Upper lobe of left lung (tissue), 6 donors: Measurements from ENCODE around the gene TEDC1. TPM values are rescaled to one million over a fixed set of nuclear protein-coding genes. Genes with fewer than 3 reads are reported as not detected.

Experiments
- ATAC-seq, 2 donors: fragments of 200-7000 bp; cut with Tn5 transposase; one replicate each; pipeline ENCODE4 v1.9.1; 2022; ENCODE audit warnings: mild to moderate bottlenecking in 2 of 2, moderate library complexity in 2 of 2; ENCODE audit not compliant: low FRiP score in 2 of 2
- DNase-seq, 2 donors: peaks; one replicate each; pipeline ENCODE4 v3.0.0-alpha.2; 2019 to 2020
- H3K27ac ChIP-seq, 4 donors: fragments of 200-600 bp; sonication (generic); one replicate each; pipeline ENCODE4 v1.5.1; 2016 to 2019
- H3K27me3 ChIP-seq, 4 donors: fragments of 200-600 bp; sonication (generic); one replicate each; pipeline ENCODE4 v1.5.1; 2017 to 2019
- H3K36me3 ChIP-seq, 4 donors: fragments of 200-600 bp; sonication (generic); one replicate each; pipeline ENCODE4 v1.5.1; 2016 to 2019
- H3K4me1 ChIP-seq, 4 donors: fragments of 200-600 bp; sonication (generic); one replicate each; pipeline ENCODE4 v1.5.1; 2018 to 2019
- H3K4me3 ChIP-seq, 4 donors: fragments of 200-600 bp; sonication (generic); one replicate each; pipeline ENCODE4 v1.5.1; 2017 to 2019; ENCODE audit warnings: mild to moderate bottlenecking in 2 of 4, moderate library complexity in 1 of 4
- H3K9me3 ChIP-seq, 4 donors: fragments of 200-600 bp; sonication (generic); one replicate each; pipeline ENCODE4 v1.5.1; 2018 to 2019
- EP300 ChIP-seq, 4 donors: sonication (generic); formaldehyde crosslinking; IDR thresholded peaks; one replicate each; pipeline ENCODE4 v1.5.1; 2017; ENCODE audit warnings: antibody characterized with exemption in 4 of 4, control low read depth in 2 of 4
- POLR2A ChIP-seq, 4 donors: fragments of 450-650 bp; IDR thresholded peaks; one replicate each; pipeline ENCODE4 v1.5.1; 2016 to 2017; ENCODE audit warnings: antibody characterized with exemption in 4 of 4, mild to moderate bottlenecking in 2 of 4
- POLR2AphosphoS5 ChIP-seq, 2 donors: sonication (generic); formaldehyde crosslinking; IDR thresholded peaks; one replicate each; pipeline ENCODE4 v1.5.1; 2017; ENCODE audit warnings: antibody characterized with exemption in 2 of 2
- WGBS, 2 donors: methylation state at CpG; one replicate each; pipeline ENCODE4 v1.1.5; 2017 to 2018; 5-methylcytosine and 5-hydroxymethylcytosine counted together
- total RNA-seq, 6 donors: library from RNA; depleted of rRNA in 4 of 6; stranded (reverse); fragments of >200 nt in 4 of 6; gene quantifications; one replicate each; pipeline versions ENCODE4 v1.1.0 to v1.2.1, GENCODE V29; 2016 to 2021
- TF ChIP-seq, protein P1 (sequence below), 6 experiments: fragments of 450-650 bp in 4 of 6; fragments of 200-600 bp in 2 of 6; sonication (generic) in 2 of 6; IDR thresholded peaks; one replicate each; pipeline ENCODE4 v1.5.1; 2016 to 2019; ENCODE audit warnings: antibody characterized with exemption in 6 of 6
- donor health status: DM: no; HTN: no; CAD: no; lungs with moderate emphysema.
- donor health status: DM: no; HTN: yes; CAD: no; lungs with severe emphysema.

TEDC1 gene
- total RNA-seq, 6 donors from 2014 or later, result 13.8 to 38.5 (median 17.4) TPM

DNA sequence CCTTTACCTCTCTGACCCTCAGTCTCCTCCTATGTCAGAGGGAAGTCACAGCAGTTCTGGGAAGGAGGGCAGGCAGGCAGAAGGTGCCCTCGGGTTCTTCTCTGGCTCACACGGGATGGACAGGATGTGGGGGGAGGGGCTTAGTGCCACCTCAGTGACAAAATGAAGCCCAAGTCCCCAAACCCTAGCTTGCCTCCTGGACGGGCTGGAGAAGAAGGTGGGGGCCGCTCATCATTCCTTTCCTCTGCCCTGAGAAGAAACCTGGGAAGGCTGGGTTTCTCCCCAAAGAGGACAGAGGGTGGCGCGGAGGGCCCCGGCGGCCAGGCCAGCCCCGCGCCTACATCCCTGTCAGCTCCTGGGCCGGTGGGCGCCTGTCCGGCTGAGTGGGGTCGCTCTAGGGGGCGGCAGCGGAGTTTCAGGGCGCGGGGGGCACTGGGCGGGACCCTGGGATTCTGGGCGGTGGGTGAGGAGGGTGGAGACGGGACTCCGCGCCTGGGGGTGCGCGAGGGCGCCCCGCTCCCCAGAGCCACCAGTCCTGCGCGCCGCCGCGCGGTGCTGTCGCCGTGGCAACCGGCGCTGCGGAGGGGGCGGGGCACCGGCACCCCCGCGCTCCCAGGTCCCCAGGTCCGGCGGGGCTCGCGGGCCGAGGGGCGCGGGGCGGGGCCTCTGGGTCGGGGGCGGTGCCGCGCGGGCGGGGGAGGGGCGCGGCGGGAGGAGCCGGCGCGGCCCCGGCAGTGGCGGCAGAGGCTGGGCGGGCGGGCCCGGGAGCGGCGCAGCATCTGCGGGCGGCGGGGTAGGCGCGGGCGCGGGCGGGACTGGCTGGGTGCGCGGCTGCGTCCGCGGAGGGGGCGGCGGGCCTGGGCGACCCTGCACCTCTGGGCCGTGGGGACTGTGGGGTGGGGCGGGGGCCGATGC, 35.1 kb downstream of the TEDC1 start, which contains the start of gene TMEM121:
TMEM121 (plus strand) TSS at position 723 of the 915 bp plus-strand sequence. CDS start 2,252 bp downstream, outside the sequence.
- H3K4me3 ChIP-seq, result peak within 1 kb of the TSS; percentile 31 to 80 (median 53)
- H3K27ac ChIP-seq, result peak within 1 kb of the TSS in 2 of 4 donors; percentile 55 to 64
- 0 to 4% methylated on average over 3 to 18 of the region's 88 CpGs for WGBS, 2 donors
- DNase-seq (peak in 1 of 2 donors; percentile 90), ATAC-seq (peak in 1 of 2 donors; percentile 18)
- TF ChIP-seq POLR2AphosphoS5 (IDR thresholded peaks at IDR 0.05) (no peak), EP300 (IDR thresholded peaks at IDR 0.05) (no peak), POLR2A (IDR thresholded peaks at IDR 0.05) (no peak)
- TF ChIP-seq, protein P1, sequence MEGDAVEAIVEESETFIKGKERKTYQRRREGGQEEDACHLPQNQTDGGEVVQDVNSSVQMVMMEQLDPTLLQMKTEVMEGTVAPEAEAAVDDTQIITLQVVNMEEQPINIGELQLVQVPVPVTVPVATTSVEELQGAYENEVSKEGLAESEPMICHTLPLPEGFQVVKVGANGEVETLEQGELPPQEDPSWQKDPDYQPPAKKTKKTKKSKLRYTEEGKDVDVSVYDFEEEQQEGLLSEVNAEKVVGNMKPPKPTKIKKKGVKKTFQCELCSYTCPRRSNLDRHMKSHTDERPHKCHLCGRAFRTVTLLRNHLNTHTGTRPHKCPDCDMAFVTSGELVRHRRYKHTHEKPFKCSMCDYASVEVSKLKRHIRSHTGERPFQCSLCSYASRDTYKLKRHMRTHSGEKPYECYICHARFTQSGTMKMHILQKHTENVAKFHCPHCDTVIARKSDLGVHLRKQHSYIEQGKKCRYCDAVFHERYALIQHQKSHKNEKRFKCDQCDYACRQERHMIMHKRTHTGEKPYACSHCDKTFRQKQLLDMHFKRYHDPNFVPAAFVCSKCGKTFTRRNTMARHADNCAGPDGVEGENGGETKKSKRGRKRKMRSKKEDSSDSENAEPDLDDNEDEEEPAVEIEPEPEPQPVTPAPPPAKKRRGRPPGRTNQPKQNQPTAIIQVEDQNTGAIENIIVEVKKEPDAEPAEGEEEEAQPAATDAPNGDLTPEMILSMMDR (IDR thresholded peaks at IDR 0.05), result no peak
- H3K4me1 ChIP-seq, result peaks cover 34 to 47% (median 38%) of the 10 kb centered on the region in 4 donors
- H3K27me3 ChIP-seq, result peaks cover 0 to 35% (median 19%) of the 10 kb centered on the region in 4 donors
- no peaks in the 10 kb centered on the region for H3K36me3 ChIP-seq
- H3K9me3 ChIP-seq, result no peaks in the 10 kb centered on the region

DNA sequence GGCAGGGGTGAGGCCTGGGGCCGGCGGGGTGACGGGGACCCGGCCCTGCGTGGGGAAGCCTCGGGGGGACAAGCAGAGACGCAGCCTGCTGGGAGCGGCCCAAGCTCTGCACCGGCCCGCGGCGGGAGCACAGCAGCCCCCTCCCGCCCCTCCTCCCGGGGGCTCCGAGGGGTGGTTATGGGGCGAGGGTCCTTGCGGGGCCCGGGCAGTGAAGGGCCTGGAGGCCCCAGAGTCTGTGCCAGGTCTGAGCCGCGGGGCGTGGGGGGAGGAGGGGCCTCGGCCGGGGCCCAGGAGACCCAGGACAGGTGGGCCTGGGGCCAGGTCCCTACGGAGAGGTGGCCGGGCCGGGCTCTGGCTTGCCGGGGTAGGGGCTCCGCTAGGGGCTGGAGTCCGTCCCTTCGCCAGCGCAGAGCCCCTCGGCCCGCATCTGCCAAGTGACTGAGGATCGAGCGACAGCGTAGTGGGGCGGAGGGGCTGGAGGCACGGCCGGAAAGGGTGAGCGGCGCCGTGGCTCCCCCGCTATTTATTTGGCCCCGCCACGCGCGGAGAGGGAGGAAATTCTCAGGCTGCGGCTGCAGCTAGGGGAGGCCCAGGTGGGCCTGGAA, 35.8 kb downstream of the TEDC1 start:
- Histone ChIP-seq H3K27ac (peak overlapping the region in 2 of 4 donors; percentile 4 to 55), H3K9me3 (no peaks in the 10 kb centered on the region), H3K4me3 (peak overlapping the region; percentile 31 to 80 (median 53)), H3K36me3 (no peaks in the 10 kb centered on the region), H3K4me1 (peaks cover 34 to 47% (median 38%) of the 10 kb centered on the region in 4 donors), H3K27me3 (peaks cover 0 to 35% (median 19%) of the 10 kb centered on the region in 4 donors)
- TF ChIP-seq EP300 (IDR thresholded peaks at IDR 0.05) (no peak), POLR2AphosphoS5 (IDR thresholded peaks at IDR 0.05) (no peak), POLR2A (IDR thresholded peaks at IDR 0.05) (no peak)
- TF ChIP-seq, protein P1 (IDR thresholded peaks at IDR 0.05), result no peak
- 4 to 10% methylated on average over 8 to 20 of the region's 48 CpGs for WGBS, 2 donors
- ATAC-seq (peak in 1 of 2 donors; percentile 3), DNase-seq (peak in 1 of 2 donors; percentile 87)

DNA sequence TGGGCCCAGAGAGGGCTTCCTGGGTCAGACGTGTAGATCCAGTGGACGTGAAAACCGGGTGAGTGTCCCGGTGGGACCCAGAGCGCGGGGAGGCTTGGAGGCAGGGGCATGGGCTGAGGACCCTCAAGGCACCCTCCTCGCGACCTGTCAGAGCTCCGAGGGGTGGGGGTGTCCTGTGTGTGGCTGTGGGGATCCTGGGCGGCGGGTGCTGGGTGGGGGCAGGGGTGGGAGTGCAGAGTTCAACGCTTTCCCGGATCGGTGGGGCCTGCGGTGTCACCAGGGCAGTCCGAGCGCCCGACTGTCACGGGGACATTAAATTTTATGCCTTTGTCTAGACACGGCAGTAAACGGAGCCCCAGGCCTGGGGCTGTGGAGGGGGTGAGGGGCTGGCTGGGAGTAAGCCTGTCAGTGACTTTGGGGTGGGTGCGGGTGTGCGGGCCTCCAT, 36.4 kb downstream of the TEDC1 start:
- peaks cover 0 to 35% (median 19%) of the 10 kb centered on the region in 4 donors for H3K27me3 ChIP-seq
- H3K4me3 ChIP-seq, result peak overlapping the region; percentile 31 to 80 (median 53)
- H3K9me3 ChIP-seq, result no peaks in the 10 kb centered on the region
- ATAC-seq (peak in 1 of 2 donors; percentile 4), DNase-seq (no peak)
- TF ChIP-seq POLR2AphosphoS5 (IDR thresholded peaks at IDR 0.05) (no peak), POLR2A (IDR thresholded peaks at IDR 0.05) (no peak)
- H3K36me3 ChIP-seq, result no peaks in the 10 kb centered on the region
- H3K4me1 ChIP-seq, result peaks cover 34 to 47% (median 38%) of the 10 kb centered on the region in 4 donors
- 32% methylated on average over 23 of the region's 23 CpGs; no CpG with 5 or more reads in 1 of the 2 donors for WGBS, 2 donors
- H3K27ac ChIP-seq, result peak overlapping the region in 2 of 4 donors; percentile 4 to 35

DNA sequence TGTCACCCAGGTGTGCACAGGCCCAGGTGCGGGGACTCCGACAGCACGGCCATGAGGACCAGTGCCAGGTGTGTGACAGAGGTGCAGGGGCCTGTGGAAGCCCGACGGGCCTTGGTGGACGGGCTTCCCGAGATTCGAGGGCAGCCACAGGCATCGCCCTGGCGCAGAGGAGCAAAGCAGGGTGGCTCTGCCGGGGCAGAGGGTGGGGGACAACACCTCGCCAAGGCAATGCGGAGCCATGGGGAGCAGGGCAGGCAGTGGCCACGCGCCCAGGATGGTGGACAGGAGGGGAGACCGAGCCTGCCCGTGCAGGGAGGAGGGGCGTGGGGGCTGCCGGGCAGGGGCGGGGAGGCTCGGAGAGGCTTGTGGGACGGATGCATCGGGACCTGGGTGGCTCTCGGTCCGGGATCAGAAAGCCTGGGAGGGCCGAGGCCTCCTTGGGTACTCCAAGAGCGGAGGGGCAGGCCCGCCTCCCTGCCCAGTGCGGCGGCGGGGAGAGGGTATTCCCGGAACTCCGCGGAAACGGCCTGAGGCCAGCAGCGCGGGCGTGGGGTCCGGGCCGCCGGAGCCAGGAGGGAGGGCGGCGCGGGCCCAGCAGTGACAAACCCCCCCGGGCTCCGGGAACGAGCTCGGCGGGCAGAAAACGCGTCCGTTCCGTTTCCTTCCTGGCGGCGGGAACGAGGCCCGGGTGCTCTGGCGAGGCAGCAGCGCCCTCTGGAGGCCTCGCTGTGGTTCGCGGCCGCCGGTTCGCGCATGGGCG, 37.0 kb downstream of the TEDC1 start:
- 6 to 7% methylated on average over 6 to 59 of the region's 67 CpGs for WGBS, 2 donors
- Histone ChIP-seq H3K4me1 (peaks cover 34 to 47% (median 38%) of the 10 kb centered on the region in 4 donors), H3K27ac (peak overlapping the region; percentile 35 to 73 (median 68)), H3K4me3 (peak overlapping the region; percentile 41 to 80 (median 65)), H3K36me3 (no peaks in the 10 kb centered on the region), H3K9me3 (no peaks in the 10 kb centered on the region), H3K27me3 (peaks cover 0 to 35% (median 19%) of the 10 kb centered on the region in 4 donors)
- ATAC-seq, result peak; percentile 70 to 90
- TF ChIP-seq POLR2AphosphoS5 (IDR thresholded peaks at IDR 0.05) (peak; percentile 42 to 47), POLR2A (IDR thresholded peaks at IDR 0.05) (no peak), EP300 (IDR thresholded peaks at IDR 0.05) (no peak)
- TF ChIP-seq, protein P1 (IDR thresholded peaks at IDR 0.05), result peak; percentile 90 to 97 (median 93)
- peak; percentile 71 to 96 for DNase-seq
